DMS 273 treated with DMSO at 0.1 percent for 48 hours (cell line): Measurements from ENCODE around the gene DDX49.
"Not testable (repeated sequence)": the region's sequence is repeated elsewhere in the genome, so short reads cannot be mapped to it uniquely, and the experiment has no call there.

ENCODE experiments used
- DNase-seq: peaks from one replicate; lab custom pipeline; 2025; lab: John Stamatoyannopoulos, UW

Gene DDX49

DNA sequence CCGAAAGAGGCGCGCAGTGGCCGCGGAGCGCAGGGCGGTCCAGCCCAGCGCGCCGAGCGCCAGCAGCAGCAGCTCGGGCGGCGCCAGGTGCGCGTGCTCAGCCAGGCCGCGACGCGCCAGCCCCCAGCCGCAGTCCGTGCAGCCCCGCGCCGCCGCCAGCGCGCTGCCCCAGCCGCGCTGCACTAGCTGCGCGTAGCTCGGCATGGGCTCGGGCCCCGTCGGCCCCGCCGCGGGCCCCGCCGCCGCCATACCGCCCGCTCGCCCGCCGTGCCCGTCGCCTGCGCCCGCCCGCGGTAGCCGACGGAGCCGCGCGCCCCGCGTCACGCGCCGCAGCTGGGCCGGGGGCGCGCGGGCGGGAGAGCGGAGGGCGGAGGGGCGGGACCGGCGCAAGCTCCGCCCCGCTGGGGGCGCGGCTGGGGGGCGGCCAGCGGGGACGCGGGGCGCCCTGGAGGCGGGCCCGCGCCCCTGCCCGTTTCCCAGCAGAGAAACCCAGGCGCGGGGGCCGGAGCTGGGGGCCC, 23.6 kb upstream of the DDX49 start, which contains the start of gene CERS1:
Gene CERS1 (minus strand): TSS at position 335 of the 518 bp plus-strand sequence. CDS start 86 bp downstream, at position 249.
- no peak for DNase-seq

DNA sequence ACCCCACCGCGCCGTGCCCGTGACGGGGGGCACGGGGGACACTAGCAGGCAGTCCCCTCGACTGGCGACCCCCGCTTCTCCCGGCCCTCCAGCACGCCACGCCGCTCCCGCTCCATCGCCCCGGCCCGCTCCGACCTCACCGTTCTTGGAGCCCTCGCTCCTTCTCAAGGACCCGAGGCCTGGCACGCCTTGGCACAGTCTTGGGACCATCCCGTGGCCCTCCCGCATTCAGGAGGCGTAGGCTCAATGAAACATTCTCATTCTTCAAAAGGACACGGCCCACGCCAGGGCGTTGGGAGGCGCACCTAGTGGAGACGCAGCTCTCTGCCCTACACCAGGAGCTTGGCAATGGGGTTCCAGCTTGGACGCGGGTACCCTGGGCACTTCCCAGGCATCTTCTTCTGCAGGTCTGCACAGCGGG, 23.1 kb upstream of the DDX49 start:
- no peak for DNase-seq

DNA sequence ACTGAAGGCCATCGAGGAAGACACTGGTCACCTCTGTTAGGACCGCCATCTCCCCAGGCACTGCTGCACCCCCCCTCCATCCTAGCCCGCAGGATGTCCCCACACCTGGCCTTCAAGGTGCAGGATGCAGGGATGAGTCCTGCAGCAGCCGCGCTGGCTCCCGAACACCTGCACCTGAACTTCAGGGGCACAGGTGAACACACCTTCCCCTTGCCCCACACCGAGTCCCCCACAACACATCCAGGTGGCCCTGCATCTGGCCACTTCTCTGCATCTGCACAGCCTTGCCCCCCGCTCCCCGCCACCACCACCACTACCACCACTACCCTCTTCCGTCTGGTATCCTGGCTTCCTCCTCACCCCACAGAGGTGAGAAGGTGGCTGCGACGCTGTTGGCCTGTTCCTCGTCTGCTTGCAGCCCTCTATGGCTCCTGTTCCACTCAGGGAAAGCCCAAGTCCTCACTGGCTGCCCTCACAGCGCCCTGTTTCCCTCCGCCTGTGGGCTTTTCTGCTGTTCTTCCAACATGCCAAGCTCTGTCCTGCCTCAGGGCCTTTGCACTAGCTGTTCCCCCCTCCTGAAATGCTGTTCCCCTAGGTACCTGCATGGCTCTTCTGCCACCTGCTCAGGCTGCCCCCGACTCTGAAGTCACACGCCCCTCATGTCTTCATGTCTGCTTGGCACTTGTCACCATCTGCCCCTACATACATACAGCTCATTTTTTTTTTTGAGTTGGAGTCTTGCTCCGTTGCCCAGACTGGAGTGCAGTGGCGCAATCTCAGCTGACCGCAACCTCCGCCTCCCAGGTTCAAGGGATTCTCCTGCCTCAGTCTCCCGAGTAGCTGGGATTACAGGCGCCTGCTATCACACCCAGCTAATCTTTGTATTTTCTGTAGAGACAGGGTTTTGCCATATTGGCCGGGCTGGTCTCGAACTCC, 22.2 kb upstream of the DDX49 start:
- no peak for DNase-seq

DNA sequence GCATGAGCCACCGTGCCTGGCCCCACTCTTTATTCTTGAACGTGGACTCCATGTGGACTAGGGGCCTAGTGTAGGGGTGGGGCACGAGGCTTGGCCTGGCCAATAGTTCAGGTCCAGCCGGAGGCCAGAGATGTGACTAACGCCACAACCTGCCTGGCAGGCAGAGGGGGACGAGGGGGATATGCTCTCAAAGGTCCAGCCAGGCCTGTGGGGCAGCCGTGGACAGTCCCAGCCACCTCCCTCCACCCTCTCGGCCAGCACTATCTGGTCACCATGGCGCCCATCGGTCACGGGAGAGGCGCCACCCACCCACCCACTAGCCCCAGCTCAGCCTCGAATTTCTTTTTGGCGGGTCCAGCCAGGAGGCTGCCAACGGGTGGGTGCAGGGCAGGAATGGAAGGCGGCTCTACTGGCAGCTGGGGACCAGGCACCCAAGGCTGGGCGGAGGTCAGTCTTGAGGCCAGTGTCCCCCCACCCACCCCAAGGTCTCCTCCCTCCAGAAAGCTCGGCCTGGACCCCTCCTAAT, 21.4 kb upstream of the DDX49 start:
- DNase-seq, result no peak

DNA sequence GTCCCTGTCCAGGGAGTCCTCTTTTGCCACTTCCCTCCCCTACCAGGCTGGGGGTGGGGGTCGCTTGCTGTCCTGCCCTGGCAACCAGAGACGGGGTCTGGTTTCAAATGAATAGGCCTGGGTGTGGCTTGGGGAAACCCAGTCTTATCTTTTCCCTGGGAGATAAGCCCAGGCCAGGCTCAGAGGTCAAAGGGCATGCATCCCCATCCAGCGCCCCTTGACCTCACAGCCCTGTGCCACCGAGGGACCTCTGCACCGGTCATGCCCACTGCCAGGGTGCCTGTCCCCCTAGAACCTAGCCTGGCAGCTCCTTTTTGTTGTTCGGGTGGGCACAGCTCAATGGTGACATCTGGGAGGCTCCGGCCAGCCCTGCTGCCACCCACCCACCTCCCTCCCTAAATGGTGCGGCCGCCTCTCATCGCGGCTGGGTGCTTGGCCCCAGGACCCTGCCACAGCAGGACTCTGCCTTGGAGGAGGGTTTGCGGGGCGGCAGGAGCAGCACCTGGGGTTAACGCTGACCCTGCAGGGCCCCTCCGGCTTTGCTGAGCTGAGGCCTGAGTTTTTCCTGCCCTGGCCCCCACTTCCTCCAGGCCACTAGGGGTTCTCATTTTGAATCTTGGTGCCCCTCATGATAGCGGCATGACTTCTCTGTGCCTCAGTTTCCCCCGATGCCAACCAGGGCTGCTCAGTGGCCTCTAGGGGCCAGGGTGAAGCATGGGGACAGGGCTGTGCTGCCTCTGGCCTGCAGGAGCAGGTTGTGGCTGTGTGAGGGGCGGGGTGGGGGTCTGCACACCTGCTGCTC, 20.7 kb upstream of the DDX49 start:
- DNase-seq, result no peak

DNA sequence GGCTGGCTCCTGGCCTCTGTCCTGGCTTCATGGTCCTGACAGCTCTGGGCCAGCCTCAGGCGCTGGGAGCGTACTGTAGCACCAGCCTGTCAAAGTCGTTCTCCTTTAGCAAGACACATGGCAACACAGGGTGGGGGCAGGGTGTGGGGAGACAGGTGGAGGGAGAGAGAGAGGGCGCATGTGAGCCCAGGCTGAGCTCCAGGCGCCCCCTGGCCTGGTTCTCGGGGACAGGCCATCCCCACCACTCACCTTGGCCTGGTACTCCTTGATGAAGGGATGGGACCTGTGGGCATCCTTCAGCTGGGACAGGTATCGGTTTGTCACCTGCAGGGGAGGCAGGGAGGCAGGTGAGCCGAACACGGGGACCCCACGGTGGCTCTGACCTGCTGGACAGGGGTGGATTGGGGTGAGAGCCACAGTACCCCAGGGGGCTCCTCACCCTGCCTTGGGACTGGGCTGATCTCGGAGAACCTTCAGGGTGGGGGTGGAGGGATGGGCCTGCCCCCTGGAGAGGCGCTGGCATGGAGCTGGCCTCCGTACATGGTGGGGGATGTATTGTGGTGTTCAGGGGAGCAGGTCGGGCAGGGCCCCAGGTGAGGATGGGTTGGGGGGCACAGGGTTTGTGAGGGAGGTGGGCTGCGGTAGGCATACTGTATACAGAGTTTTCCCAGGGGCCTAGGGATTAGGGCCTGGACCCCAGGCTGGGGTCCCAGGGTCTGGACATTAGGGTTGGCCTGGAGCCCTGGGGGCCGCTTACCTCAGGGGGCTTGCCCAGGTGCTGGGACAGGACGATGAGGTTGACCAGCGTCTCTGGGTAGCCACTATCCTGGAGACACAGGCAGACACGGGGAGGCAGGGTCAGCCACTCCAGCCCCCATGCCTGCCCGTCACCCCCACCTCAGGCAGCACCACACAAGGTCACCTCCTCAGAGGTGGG, 19.6 kb upstream of the DDX49 start:
- no peak for DNase-seq

DNA sequence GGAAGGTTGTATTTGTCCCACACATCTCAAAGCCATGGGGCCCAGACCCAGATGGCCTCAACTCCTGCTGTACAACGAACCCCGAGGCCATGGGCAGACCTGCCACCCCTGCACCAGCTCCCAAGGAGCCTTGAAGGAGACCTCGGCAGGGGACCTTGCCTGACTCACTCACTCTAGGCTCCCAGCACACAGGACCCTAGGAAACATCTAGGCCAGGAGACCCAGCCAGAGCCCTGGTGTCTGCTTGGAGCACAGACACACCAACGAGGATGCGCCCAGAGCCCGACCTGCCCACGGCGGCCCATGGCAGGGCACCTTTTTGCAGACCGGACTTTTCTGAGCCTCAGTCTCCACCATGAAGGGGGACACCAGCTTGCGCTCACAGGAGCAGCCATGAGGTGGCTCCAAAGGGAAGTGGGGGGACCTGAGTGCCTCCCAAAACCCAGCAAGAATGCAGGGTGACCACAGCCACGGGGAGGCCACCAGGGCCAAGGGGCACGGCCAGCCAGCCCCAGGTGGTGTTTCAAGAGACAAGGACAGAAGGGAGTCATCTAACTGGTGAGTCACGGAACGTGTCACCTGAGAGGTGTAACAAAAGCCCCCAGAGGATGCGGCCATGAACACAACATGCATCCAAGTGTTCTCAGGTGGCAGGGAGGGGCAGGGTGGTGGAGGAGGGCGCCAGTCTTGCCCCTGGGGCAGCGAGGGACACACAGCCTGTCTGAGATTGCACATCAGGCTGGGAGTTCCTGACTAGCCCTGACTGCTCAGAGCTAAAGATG, 18.6 kb upstream of the DDX49 start:
- no peak for DNase-seq

DNA sequence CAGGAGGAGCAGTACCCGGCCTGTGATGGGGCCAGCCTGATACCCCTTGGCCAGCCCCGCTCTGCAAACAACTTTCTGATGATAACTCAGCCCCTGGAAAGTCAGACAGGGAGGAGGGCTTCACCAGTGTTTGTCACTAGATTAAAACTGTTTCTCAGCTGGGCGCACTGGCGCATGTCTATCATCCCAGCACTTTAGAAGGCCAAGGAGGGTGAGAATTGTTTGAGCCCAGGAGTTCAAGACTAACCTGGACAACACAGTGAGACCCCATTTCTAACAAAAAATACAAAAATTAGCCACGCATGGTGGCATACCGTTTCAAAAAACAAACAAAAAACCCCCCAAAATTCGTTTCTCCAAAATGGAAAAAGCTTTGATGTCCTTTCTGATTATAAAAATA, 18.0 kb upstream of the DDX49 start:
- no peak for DNase-seq

DNA sequence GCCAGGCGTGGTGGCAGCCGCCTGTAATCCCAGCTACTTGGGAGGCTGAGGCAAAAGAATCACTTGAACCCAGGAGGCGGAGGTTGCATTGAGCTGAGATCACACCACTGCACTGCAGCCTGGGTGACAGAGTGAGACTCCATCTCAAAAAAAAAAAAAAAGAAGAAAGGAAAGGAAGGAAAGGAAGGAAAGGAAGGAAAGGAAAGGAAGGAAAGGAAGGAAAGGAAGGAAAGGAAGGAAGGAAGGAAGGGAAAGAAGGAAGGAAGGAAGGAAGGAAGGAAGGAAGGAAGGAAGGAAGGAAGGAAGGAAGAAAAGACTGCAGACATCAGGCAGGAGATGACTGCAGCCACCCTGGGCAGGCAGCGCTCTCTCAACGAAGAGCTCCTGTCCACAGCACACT, 17.0 kb upstream of the DDX49 start:
- DNase-seq, result not testable (repeated sequence)

DNA sequence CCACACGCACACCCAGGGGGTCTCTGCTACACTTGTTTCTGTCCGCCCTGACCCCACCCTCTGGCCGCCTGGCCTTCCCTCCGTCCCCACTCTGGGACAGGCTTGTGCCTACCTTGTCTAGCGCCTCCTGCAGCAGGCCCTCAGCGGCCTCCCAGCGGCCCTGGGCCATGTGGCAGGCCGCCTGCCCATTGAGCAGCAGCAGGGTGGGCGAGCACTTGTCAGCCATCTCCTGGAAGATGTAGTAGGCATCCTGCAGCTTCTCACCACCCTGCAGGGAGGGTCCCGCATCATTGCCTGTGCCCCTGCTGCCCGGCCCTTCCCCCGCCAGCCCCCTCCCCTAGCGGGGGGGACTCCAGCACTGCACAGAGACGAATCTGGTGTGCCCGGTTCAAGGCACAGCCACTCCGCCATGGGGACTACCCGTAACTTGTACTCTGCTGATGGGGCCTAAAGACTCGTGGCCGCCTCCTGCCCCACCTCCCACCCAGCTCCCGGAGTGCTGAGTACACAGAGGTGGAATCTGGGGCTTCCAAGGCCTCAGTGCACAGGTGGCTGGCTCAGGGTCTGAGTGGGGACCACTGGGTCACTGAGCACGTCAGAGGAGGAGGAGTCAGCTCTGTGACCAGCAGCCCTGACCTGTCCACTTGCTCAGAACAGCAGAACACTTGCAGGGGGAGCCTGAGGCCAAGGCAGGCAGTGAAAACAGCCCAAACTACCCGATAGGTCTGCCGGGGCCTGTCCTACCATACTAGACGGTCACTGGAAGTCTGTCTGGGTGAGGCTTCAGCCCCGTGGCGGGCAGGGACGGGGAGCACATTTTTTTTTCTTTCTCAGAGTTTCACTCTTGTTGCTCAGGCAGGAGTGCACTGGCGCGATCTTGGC, 16.1 kb upstream of the DDX49 start:
- no peak for DNase-seq

DNA sequence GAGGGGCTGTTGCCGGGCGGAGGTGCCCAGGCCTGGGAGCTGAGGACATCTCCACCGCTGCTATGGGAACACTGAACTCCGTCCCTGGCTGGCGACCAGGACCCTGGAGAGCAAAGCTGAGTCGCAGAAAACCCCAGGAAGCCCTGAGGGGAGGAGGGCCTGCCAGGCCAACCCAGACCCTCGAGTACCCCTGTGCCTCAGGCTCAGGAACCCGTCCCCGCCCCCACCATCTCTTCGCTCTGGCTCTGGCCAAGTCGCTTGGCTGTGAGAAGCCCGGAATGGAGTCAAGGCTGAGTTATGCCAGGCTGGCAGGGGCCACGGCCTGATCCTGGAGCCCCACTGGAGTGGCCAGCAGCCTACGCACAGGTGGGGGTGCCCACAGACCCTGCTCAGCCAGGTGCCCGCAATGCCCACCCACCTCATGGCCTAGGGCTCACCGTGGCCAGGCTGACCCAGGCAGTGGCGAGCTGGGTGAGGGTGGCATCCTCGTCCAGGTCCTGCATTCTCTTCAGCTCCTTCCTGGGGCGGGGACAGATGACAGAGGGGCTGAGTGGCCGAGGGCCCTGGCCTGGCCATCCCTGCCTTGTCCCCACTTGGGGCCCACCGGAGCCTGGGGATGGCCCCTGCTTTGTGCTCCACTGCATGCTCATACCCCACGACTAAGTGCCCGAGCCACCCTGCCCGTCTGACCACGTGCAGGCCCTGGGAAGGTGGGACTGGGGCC, 15.0 kb upstream of the DDX49 start:
- no peak for DNase-seq

DNA sequence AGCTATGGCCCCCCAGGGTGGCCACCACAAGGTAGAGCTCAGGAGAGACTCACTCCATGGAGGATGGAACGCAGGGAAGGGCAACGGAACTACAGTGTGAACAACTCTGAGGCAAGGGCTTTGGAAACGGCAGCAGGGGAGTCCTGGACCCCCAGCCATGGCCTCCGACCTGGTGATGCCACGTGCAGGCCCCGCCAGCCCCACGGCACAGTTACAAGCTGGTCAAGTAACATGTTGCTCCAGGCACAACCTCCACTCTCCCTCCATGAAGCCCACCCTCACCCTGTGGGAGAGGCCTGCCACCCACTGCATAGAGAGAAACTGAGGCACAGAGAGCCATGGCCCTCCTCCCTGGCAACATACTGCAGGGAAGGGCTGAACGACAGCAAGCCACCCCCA, 14.5 kb upstream of the DDX49 start:
- no peak for DNase-seq

DNA sequence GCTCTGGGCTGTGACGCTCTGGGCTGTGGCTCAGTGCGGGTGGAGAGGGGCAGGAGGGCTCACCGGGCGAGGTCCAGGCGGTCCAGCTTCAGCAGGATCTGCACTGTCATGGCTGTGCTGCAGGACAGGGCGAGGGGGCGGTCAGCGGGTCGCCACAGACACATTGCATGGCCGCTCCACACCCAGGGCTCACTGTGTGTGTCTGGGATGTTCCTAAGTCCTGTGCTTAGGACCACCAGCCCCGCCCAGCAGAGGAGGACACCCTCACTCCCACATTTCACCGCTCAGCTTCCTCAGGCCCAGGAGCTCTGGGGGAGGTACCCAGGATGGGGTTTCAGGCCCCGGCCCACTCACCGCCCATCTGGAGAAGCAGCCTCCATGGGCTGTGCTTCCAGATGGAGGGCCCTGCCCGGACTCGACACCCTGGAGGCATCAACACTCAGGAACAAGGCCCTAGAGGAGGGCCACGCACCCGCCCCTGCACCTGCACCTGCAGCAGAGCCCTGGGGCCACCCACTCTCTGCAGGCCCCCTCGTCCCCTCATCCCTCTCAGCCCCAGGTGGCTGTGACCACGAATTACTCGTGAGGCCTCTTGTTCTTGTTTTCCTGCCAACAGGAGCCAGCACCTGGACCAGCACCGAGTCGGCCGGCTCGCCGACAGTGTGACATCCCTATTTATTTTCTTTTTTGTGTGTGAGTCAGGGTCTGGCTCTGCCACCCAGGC, 13.8 kb upstream of the DDX49 start:
- DNase-seq, result no peak

DNA sequence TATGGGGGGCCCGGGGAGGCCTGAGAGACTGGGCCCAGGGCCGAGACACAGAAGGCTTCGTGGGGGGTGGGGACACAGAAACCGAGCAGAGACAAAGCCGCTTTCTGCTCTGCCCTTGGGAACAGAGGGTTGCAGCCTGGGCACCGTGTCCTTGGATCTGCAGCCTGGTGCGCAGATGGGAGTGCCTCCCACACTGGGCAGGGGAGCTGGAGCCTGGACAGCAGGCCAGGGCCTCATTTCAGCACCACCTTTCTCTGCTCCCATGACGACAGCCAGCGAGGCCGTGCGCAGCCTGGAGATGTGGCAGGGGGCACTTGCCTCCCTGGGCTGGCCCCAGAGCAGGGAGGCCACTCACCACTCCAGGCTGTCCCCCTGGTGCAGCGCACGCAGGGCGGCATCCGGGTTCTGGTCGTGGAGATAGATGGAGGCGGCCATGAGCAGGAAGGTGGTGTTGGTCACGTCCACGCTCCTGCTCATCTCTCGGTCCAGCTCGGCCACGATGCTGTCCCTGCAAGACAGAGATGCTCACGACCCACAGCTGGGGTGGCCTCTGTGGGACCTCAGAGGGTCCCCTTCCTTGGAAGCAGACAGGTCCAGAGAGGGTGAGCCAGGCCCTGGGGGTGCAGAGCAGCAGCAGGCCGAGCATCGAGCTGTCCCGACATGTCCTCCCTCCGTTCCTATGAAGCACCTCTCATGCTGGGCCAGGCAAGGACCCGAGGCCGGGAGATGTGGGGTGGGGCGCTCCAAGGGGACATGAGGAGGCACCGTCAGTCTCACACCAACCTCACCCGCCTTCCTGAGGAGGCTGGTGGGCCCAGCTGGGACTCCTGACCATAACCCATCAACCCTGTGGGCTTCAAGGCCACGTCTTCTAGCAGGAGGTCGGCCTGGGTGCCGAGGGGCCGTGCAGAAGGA, 12.7 kb upstream of the DDX49 start:
- DNase-seq, result no peak

DNA sequence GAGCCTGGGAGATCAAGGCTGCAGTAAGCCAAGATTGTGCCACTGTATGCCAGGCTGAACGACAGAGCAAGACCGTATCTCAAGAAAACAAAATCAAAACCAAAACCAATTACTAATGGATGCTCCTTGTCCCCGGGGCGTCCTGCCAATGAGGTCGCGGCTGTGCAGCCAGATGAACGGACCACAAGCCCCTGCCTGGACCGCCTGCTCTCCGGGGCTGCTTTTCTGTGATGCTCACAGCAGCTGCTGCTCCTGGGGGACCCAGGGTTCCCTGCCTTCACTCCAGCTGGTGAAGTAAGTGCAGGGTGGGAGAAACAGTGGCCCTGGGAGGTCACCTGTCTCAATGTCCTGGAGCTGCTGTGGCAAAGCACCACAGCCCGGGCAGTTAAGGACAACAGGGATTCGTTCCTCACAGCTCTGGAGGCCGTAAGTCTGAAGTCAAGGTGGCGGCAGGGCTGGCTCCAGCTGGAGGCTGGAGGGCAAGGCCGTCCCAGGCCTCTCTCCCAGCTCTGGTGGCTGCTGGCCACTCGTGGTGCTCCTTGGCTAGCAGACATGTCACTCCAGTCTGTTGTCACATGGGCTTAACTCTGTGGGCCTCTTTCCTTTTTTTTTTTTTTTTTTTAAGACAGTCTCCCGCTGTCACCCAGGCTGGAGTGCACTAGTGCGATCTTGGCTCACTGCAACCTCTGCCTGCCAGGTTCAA, 10.4 kb upstream of the DDX49 start:
- DNase-seq, result no peak

DNA sequence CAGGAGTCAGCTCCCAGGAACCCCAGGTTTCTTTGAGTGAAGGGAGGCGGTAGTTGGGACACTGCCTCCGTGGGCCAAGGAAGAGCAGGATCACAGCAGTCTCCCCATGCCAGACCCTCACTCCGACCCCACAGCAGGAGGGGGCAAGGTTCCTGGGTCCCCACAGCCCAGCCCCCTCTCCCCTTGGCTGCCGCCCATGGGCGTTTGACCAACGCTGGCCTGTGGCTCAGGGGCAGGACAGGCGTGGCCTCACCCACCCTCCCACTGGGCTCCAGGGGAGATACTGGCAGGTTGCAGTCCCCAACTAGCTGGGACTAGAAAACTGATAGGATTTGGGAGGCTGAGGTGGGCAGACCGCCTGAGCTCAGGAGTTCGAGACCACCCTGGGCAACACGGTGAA, 9.5 kb upstream of the DDX49 start:
- no peak for DNase-seq
